HG03095 (cell line): Measurements from ENCODE around the gene HDHD2.

ENCODE experiments used
- ATAC-seq: cut with Tn5 transposase; IDR thresholded peaks from one replicate; pipeline ENCODE4 v1.9.1; 2021; ENCODE audit warnings: moderate library complexity; ENCODE audit not compliant: unreplicated experiment

The HDHD2 gene

GRCh38 chr18:47149457-47150028, 757 bp downstream of the HDHD2 start:
- ATAC-seq = no peak

- no peak for ATAC-seq
Observed at GRCh38 chr18:47146206-47146605, 4.1 kb downstream of the HDHD2 start.

DNA sequence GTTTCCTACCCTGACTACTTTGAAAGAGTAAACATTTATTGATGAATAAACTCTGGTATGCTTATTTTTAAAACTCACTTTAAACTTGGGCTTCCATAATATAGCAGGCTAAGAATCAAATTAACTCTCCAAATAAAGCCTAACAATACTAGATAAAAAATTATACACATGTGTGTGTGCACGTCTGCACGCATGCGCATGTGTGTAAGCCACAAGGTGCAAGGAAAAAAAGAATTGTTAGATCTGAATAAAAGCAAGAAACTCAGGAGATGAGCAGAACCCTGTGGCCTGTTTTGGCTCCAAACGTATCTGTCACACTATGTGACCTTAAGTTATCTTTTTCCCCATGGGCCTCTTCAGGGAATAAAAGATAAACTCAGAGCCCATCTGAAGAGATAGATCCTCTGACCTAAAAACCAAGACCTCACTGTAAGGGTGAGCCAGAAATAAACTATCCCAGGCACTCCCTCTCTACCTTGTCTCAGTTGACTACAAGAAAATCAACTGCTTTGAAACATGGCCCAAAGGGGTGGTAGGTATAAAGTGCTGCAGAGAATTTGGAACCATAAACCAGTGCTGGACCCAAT, 6.3 kb downstream of the HDHD2 start:
- no peak for ATAC-seq

- no peak for ATAC-seq
Observed at GRCh38 chr18:47143153-47143552, 7.1 kb downstream of the HDHD2 start.

- ATAC-seq = no peak
Observed at GRCh38 chr18:47141289-47141688, 9.0 kb downstream of the HDHD2 start.

- ATAC-seq = no peak
Observed at GRCh38 chr18:47121146-47121545, 29.2 kb downstream of the HDHD2 start.

DNA sequence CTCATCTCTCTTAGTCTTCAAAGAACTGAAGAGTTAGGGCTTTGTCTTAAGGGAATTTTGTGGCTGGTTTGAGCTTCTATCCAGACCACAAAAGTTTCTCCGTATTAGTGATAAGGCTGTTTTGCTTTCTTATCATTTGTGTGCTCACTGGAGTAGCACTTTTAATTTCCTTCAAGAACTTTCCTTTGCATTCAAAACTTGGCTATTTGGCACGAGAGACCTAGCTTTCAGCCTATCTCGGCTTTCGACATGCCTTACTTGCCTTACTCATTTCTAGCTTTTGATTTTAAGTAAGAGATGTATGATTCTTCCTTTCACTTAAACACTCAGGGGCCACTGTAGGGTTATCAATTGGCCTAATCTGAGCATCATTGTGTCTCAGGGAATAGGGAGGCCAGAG, 29.9 kb downstream of the HDHD2 start:
- ATAC-seq = peak; percentile 94

GRCh38 chr18:47118981-47119380, 31.3 kb downstream of the HDHD2 start:
- ATAC-seq = no peak

- no peak for ATAC-seq
Observed at GRCh38 chr18:47115205-47115604, 35.1 kb downstream of the HDHD2 start.

DNA sequence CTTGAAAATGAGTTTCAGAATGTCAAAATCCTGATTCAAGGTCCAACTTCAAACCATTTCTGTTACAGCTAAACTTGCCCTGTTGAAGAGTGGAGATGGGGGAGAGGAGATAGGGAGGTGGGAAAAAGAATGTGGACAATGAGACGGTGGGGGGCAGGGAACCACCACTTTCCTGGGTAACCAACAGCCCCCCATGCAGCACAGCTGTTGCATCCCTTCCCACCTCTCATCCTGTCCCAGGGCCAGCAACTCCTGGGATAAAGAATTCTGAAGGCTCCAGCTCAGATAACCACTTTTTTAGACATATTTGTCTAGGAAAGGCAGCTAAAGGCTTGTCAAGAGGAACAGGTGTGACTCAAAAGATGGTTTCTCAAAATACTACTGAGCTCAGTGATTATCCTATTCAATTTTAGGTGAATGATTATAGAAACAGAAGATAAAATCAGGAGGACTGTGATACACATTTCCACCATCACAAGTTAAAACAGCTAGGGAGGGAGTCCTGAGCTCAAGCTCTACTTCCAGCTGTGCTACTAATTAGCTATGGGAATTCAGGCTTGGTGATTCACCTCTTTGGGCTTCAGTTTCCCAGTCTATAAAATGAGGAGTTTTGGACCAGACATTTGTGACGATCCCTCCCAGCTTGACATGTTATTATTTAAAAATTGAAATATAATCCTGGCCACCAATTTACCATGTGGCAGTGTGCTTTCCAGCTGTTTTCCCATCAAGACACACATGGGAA, 36.3 kb downstream of the HDHD2 start:
- ATAC-seq = no peak

- ATAC-seq = no peak
Observed at GRCh38 chr18:47110492-47111274, 39.6 kb downstream of the HDHD2 start.

DNA sequence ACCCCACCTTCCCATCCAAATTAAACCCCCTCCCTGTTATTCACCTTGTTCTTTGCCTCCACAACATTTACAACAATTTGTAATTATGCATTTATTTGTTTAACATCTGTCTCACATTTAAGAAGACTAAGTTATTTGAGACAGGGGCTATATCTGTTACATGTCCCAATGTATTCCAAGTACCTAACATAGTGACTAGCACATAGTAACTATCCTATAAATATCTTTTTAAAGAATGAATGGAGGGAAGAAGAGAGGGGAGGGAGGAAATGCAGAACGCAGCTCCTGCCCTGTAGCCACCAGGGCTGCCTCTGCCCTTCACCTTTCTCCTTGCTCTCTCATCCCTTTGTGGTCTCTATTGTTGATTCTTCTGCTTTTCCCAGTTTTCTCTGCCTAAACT, 40.6 kb downstream of the HDHD2 start:
- ATAC-seq = no peak

DNA sequence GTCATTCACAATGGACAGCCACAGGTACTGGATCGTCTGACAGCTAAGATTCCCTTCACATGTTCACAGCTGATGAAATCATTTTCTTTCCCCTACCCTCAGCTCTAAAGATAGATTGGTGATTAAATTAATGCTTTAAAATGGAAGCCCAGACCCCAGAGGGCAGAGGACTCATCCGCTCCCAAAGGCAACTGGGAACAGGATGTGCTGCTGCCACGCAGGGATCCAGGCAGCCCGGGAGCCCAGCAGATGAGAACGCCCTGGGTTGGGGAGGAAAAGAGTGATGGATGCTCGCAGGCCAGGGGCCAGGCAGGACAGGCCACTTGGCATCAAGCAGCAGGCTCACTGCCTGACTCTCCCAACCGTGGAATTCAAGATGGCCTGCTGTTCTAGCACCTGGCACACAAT, 41.3 kb downstream of the HDHD2 start:
- ATAC-seq = no peak

DNA sequence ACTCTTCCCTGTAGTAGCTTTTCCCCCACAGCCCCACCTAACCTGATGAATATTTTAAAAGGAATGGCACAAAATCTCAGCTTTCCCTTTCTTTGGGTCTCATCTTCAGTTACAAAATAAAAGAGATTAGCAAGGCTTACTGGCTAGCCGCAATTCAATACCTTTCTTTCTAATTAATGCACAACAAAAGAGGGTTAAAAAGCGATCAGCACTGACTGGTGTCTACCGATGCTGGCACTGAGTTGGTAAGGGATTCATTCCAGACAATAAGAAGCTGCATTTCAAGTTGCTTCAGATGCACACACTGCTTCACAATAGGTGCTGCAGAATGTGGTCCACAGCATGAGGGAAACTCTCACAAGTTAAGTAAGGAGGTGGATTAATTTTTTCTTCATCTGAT, 41.9 kb downstream of the HDHD2 start:
- no peak for ATAC-seq

DNA sequence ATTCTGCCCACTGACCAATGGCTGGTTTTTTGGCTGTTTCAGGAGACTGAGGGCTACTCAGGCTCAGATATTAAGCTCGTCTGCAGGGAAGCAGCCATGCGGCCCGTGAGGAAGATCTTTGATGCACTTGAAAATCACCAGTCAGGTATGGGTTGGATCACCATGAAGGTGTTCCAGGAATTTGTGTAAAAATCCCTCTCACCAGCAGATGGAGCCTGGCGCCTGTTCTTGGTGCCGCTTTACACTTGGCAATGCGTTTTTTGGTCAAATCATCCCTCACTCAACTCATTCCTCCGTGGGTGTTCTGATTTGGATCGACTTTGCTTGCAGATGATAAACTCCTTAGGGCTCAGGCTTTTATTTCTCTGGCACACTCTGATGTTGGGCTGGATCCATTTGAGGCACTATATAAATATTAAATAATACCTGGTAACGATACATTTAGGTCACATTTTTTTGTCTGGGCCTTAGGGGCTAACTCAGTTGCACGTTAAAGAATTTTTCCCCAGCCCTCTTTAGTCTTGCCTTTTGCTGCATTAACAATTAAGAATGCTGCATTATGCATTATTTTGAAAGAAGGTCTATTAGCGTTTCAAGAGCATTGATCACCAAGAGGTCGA, 50.0 kb downstream of the HDHD2 start:
- peak; percentile 52 for ATAC-seq

DNA sequence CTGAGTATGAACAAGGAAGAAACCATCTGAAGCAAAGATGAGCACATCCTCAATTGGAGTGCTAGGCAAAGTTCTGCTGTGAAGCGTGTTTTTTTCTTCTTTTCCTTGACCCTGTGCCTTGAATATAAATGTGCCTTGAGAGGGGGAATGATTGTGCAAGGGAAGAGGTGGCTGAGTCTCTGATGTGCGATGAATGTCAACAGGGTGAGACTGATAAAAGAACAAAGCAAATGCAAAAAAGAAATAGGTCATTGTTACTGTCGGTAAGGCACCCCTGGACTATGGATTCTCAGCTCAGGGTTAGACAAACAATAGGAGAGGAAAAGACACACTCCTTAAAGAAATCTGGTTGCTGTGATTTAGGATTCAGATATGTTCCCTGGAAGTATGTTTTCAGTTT, 54.5 kb downstream of the HDHD2 start:
- no peak for ATAC-seq

DNA sequence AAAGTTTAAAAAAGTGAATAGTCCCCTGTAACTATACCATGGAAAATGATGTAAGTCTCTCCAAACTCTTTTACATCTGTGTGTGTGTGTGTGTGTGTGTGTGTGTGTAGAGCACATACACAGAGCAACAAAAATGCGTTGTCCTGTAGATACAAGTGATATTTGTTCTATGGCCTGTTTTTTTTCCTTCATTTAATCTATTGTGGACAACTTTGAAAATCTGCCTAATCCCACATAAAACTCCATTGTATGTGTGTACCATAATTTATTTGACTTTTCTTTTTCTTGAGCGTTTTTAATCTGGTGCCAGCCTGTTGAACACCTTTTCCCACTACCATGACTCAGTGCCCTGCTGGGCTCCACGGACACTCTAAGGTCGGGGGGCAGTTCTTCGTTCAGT, 62.6 kb downstream of the HDHD2 start:
- no peak for ATAC-seq

- no peak for ATAC-seq
Observed at GRCh38 chr18:47081578-47081977, 68.7 kb downstream of the HDHD2 start.

DNA sequence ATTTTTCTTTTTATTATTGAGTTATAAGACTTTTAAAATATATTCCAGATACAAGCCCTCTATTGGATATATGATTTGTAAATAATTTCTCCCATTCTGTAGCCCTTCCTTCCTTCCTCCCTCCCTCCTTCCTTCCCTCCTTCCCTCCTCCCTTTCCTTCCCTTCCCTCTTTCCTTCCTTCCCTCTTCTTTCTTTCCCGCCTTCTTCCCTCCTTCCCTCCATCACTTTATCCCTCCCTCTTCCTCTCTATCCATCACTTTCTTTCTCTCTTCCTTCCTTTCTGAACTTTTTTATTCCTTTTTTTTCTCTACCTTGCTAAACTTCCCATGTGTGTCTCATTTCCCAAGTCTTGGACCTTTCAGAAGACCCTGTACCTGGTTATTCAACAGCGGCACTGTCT, 69.4 kb downstream of the HDHD2 start:
- no peak for ATAC-seq

GRCh38 chr18:47077111-47077510, 73.2 kb downstream of the HDHD2 start:
- ATAC-seq = no peak
